Small intestine (tissue), 7 donors: ENCODE data around the gene ANKRD33B. TPM values are rescaled to one million over a fixed set of nuclear protein-coding genes. Genes with fewer than 3 reads are reported as not detected.
"Not testable (repeated sequence)": the region's sequence is repeated elsewhere in the genome, so short reads cannot be mapped to it uniquely, and the experiment has no call there.

Source experiments
- DNase-seq, 2 donors: peaks; one replicate each; pipeline versions ENCODE4 v3.0.0 to v3.0.0-alpha.2; 2013
- FAIRE-seq: peaks from 2 replicates; lab custom pipeline; 2012; peaks lifted over from hg19 to GRCh38; lab: Jason Lieb, UNC
- H3K27ac ChIP-seq, 3 donors: one replicate each; pipeline ENCODE4 v1.5.1; 2013; ENCODE audit warnings: low read length in 2 of 3, mild to moderate bottlenecking in 2 of 3, control low read depth in 1 of 3, inconsistent platforms in 1 of 3, low read depth in 1 of 3, moderate library complexity in 1 of 3
- H3K27me3 ChIP-seq, 3 donors: one replicate each; pipeline ENCODE4 v1.6.1; 2013; ENCODE audit warnings: low read length in 3 of 3, inconsistent platforms in 1 of 3; ENCODE audit not compliant: control insufficient read depth in 3 of 3, insufficient read depth in 3 of 3
- H3K36me3 ChIP-seq, 3 donors: one replicate each; pipeline ENCODE4 v1.6.1; 2013; ENCODE audit warnings: low read length in 3 of 3, inconsistent platforms in 1 of 3, low read depth in 1 of 3, mild to moderate bottlenecking in 1 of 3, moderate library complexity in 1 of 3; ENCODE audit not compliant: control insufficient read depth in 3 of 3, insufficient read depth in 2 of 3
- H3K4me1 ChIP-seq, 3 donors: one replicate each; pipeline ENCODE4 v1.6.1; 2013; ENCODE audit warnings: low read length in 2 of 3, inconsistent platforms in 1 of 3, low read depth in 1 of 3, mild to moderate bottlenecking in 1 of 3, moderate library complexity in 1 of 3; ENCODE audit not compliant: control insufficient read depth in 3 of 3, insufficient read depth in 2 of 3
- H3K4me3 ChIP-seq, 3 donors: one replicate each; pipeline ENCODE4 v1.5.1; 2013; ENCODE audit warnings: low read length in 3 of 3, control low read depth in 1 of 3, inconsistent platforms in 1 of 3, low read depth in 1 of 3, mild to moderate bottlenecking in 1 of 3, moderate library complexity in 1 of 3
- H3K9me3 ChIP-seq, 2 donors: one replicate each; pipeline ENCODE4 v1.6.1; 2013; ENCODE audit warnings: low read depth in 1 of 2, low read length in 1 of 2; ENCODE audit not compliant: control insufficient read depth in 2 of 2, insufficient read depth in 1 of 2
- WGBS, 3 donors: extraction: QIAGEN DNeasy Blood & Tissue Kit; methylation state at CpG; one replicate each; pipeline ENCODE4 v1.1.7; 2013; 5-methylcytosine and 5-hydroxymethylcytosine counted together
- polyA plus RNA-seq, 4 donors: library from polyadenylated mRNA; stranded (reverse) in 3 of 4; unstranded in 1 of 4; fragments of 200-250 nt in 3 of 4; fragments of 120-200 nt in 1 of 4; gene quantifications; one replicate each; pipeline versions ENCODE4 v1.2.1 to v1.2.3, GENCODE V29; 2013
- donor health status: healthy with polysubstance abuse.
- donor health status: control.
- donor health status: control.
- donor health status: Bipolar disorder and iron deficiency.
- donor health status: healthy.

ANKRD33B gene
- polyA plus RNA-seq, 4 donors: 0.25 to 1.0 (median 0.27) TPM; not detected in 1

GRCh38 chr5:10602031-10602806 lies 38.3 kb downstream of the ANKRD33B start:
- FAIRE-seq (no peak), DNase-seq (peak in 1 of 2 donors; percentile 15)
- H3K4me1 ChIP-seq: peaks cover 0 to 9% (median 0%) of the 10 kb centered on the region in 3 donors
- no peaks in the 10 kb centered on the region for H3K27me3 ChIP-seq
- peak overlapping the region in 1 of 3 donors; percentile 16 for H3K27ac ChIP-seq
- no peak overlapping the region for H3K4me3 ChIP-seq
- 33 to 66% (median 43%) methylated on average over 15 of the region's 15 CpGs for WGBS, 3 donors
- H3K36me3 ChIP-seq: no peaks in the 10 kb centered on the region
- H3K9me3 ChIP-seq: no peaks in the 10 kb centered on the region

- peaks cover 0 to 12% (median 0%) of the 10 kb centered on the region in 3 donors for H3K4me1 ChIP-seq
- WGBS, 3 donors: 66 to 85% (median 75%) methylated on average over 6 of the region's 6 CpGs
- H3K4me3 ChIP-seq: no peak overlapping the region
- H3K27me3 ChIP-seq: no peaks in the 10 kb centered on the region
- H3K27ac ChIP-seq: no peak overlapping the region
- no peaks in the 10 kb centered on the region for H3K36me3 ChIP-seq
- H3K9me3 ChIP-seq: no peaks in the 10 kb centered on the region
- no peak for DNase-seq
- FAIRE-seq: no peak
Measured at GRCh38 chr5:10604975-10605374, 41.1 kb downstream of the ANKRD33B start.

- not testable (repeated sequence) for H3K4me1 ChIP-seq, H3K36me3 ChIP-seq, H3K9me3 ChIP-seq, DNase-seq, H3K27me3 ChIP-seq, H3K27ac ChIP-seq, FAIRE-seq, H3K4me3 ChIP-seq
- WGBS, 3 donors: 79 to 92% (median 86%) methylated on average over 9 of the region's 9 CpGs
Measured at GRCh38 chr5:10606632-10607022, 42.8 kb downstream of the ANKRD33B start.

GRCh38 chr5:10607023-10607665 lies 43.3 kb downstream of the ANKRD33B start:
- Histone ChIP-seq H3K27me3 (no peaks in the 10 kb centered on the region), H3K9me3 (peaks cover 0 to 1% of the 10 kb centered on the region in 2 donors), H3K27ac (peak overlapping the region in 1 of 3 donors; percentile 66), H3K4me3 (no peak overlapping the region), H3K4me1 (peaks cover 0 to 6% (median 0%) of the 10 kb centered on the region in 3 donors), H3K36me3 (no peaks in the 10 kb centered on the region)
- 30 to 40% (median 31%) methylated on average over 13 of the region's 13 CpGs for WGBS, 3 donors
- FAIRE-seq (no peak), DNase-seq (no peak)

- peaks cover 0 to 6% (median 0%) of the 10 kb centered on the region in 3 donors for H3K4me1 ChIP-seq
- peak overlapping the region in 1 of 3 donors; percentile 66 for H3K27ac ChIP-seq
- no peak for FAIRE-seq
- WGBS, 3 donors: 25 to 54% (median 51%) methylated on average over 5 of the region's 5 CpGs
- no peaks in the 10 kb centered on the region for H3K36me3 ChIP-seq
- peaks cover 0 to 2% of the 10 kb centered on the region in 2 donors for H3K9me3 ChIP-seq
- no peaks in the 10 kb centered on the region for H3K27me3 ChIP-seq
- no peak overlapping the region for H3K4me3 ChIP-seq
- DNase-seq: no peak
Measured at GRCh38 chr5:10607666-10608073, 43.8 kb downstream of the ANKRD33B start.

- not testable (repeated sequence) for H3K27me3 ChIP-seq, H3K4me3 ChIP-seq, H3K4me1 ChIP-seq, H3K9me3 ChIP-seq, FAIRE-seq, H3K36me3 ChIP-seq, DNase-seq
- WGBS, 3 donors: 72 to 78% (median 74%) methylated on average over 9 of the region's 9 CpGs
- peak overlapping the region in 1 of 3 donors; percentile 66 for H3K27ac ChIP-seq
Measured at GRCh38 chr5:10608081-10608480, 44.2 kb downstream of the ANKRD33B start.

- H3K27ac ChIP-seq: no peak overlapping the region
- H3K4me3 ChIP-seq: no peak overlapping the region
- DNase-seq: no peak
- H3K36me3 ChIP-seq: no peaks in the 10 kb centered on the region
- 80 to 91% (median 83%) methylated on average over 6 of the region's 6 CpGs for WGBS, 3 donors
- H3K4me1 ChIP-seq: peaks cover 0 to 6% (median 0%) of the 10 kb centered on the region in 3 donors
- H3K9me3 ChIP-seq: peaks cover 0 to 5% of the 10 kb centered on the region in 2 donors
- H3K27me3 ChIP-seq: no peaks in the 10 kb centered on the region
- no peak for FAIRE-seq
Measured at GRCh38 chr5:10610058-10610457, 46.2 kb downstream of the ANKRD33B start.

- peaks cover 0 to 5% of the 10 kb centered on the region in 2 donors for H3K9me3 ChIP-seq
- 26 to 62% (median 42%) methylated on average over 4 of the region's 4 CpGs for WGBS, 3 donors
- H3K27ac ChIP-seq: no peak overlapping the region
- H3K4me3 ChIP-seq: no peak overlapping the region
- H3K36me3 ChIP-seq: no peaks in the 10 kb centered on the region
- no peak for FAIRE-seq
- peaks cover 0 to 6% (median 0%) of the 10 kb centered on the region in 3 donors for H3K4me1 ChIP-seq
- H3K27me3 ChIP-seq: no peaks in the 10 kb centered on the region
- DNase-seq: no peak
Measured at GRCh38 chr5:10611290-10611689, 47.4 kb downstream of the ANKRD33B start.
